Measurements from ENCODE around the gene GABRA4.

GABRA4 gene

GRCh38 chr4:46922205-46922604 is 71.2 kb downstream of the GABRA4 start:
- no peaks in the 10 kb centered on the region for H3K9me3 ChIP-seq (replicated peaks in 1 of 11)
- H3K4me3 ChIP-seq: no peak overlapping the region
- peak overlapping the region in 8 of 11 experiments; percentile 5 to 49 (median 43); a peak in 12 of 22 replicates for H3K4me2 ChIP-seq

DNA sequence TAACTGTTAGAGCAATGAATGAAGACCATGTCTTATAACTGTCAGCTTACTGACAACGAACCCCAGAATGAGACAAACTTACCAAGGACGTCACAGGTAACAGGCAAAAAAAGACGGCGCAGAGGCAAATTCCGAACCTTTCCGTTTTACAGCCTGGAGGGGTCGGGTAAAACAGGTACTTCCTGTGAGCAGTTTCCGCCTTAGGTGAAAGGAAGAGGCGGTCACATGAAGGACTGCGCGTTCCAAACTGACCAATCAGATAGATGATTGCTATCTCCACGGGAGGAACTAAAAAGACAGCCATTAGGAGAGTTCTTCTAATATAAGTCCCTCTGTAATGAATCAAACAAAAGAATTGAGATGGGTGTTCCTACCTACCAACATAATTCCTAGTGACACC is 84.3 kb downstream of the GABRA4 start, which contains the start of gene COX7B2:
Gene COX7B2, minus strand, starts transcription at position 168 of the 400 bp plus-strand sequence. CDS start 174,053 bp downstream, outside the sequence.
- no peaks in the 10 kb centered on the region for H3K36me3 ChIP-seq
- H3K9me3 ChIP-seq (replicated peaks in 1 of 11): peaks cover 0 to 6% (median 0%) of the 10 kb centered on the region in 11 experiments; a peak in 1 of 22 replicates
- no peaks in the 10 kb centered on the region for H3K4me1 ChIP-seq
- no peak within 1 kb of the TSS for H3K27ac ChIP-seq
- H3K4me3 ChIP-seq: no peak within 1 kb of the TSS
- TF ChIP-seq Cebpa-rat (IDR thresholded peaks at IDR 0.05): no peak
- no peaks in the 10 kb centered on the region for H3K27me3 ChIP-seq
- H4K20me1 ChIP-seq: no peaks in the 10 kb centered on the region
- H3K9ac ChIP-seq: no peak within 1 kb of the TSS
- H3K4me2 ChIP-seq: no peak within 1 kb of the TSS

More at GRCh38 chr4:46922205-46922604, 71.2 kb downstream of the GABRA4 start:
- H3K27ac ChIP-seq: no peak overlapping the region
- no peak overlapping the region for H3K9ac ChIP-seq
- H3K36me3 ChIP-seq: no peaks in the 10 kb centered on the region
- no peaks in the 10 kb centered on the region for H3K27me3 ChIP-seq
- no peaks in the 10 kb centered on the region for H4K20me1 ChIP-seq
- peaks cover 0 to 12% (median 6%) of the 10 kb centered on the region in 10 experiments; a peak in 11 of 20 replicates for H3K4me1 ChIP-seq
- no peak for TF ChIP-seq Cebpa-rat (IDR thresholded peaks at IDR 0.05)

DNA sequence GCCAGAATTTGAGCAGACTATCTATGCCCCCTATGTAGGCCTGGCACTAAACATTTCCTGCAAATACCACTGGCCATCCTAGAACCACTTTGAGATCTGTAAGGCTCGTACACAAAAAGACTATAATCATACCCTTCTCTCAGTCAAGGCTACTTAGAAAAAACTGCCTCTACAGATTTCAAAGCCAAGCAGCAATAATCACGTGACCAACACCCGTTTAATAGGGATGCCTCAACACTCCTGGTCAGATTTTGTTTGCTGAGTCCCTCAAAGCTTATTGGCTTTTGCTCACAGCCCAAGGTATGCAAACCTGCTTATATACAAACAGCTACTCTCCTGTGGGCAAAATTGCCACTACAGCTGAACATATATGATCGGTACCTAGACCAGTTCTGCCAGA is 85.2 kb downstream of the GABRA4 start:
- Histone ChIP-seq H3K9ac (no peak overlapping the region), H3K36me3 (no peaks in the 10 kb centered on the region), H3K4me3 (no peak overlapping the region), H3K4me1 (no peaks in the 10 kb centered on the region), H3K9me3 (replicated peaks in 1 of 11) (peaks cover 0 to 6% (median 0%) of the 10 kb centered on the region in 11 experiments; a peak in 1 of 22 replicates), H4K20me1 (no peaks in the 10 kb centered on the region), H3K27me3 (no peaks in the 10 kb centered on the region), H3K27ac (no peak overlapping the region), H3K4me2 (no peak overlapping the region)
- no peak for TF ChIP-seq Cebpa-rat (IDR thresholded peaks at IDR 0.05)

DNA sequence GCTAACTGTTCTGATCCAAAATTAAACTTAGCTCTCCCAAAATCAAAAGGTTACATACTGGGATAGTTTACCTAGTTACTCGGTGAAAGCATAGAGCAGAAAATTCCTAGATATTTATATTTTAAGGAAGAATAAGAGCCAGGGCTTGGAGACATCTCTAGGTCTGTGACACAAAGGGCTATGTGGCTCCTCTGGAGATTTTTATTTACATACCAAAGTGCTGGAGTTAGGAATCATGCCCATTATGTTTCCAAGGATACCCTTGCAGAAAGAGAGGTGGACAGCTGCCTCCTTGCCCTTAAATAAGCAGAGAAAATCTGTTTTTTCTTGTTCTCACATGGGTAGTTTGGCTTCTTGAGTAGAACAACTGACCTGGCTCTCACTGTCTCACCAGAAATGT is 93.3 kb downstream of the GABRA4 start:
- Histone ChIP-seq H3K9ac (no peak overlapping the region), H3K9me3 (replicated peaks in 1 of 11) (no peaks in the 10 kb centered on the region), H3K27ac (no peak overlapping the region), H4K20me1 (no peaks in the 10 kb centered on the region), H3K4me1 (peaks cover 0 to 3% (median 0%) of the 10 kb centered on the region in 10 experiments; a peak in 1 of 20 replicates), H3K27me3 (no peaks in the 10 kb centered on the region), H3K4me2 (no peak overlapping the region), H3K4me3 (no peak overlapping the region), H3K36me3 (no peaks in the 10 kb centered on the region)
- no peak for TF ChIP-seq Cebpa-rat (IDR thresholded peaks at IDR 0.05)

DNA sequence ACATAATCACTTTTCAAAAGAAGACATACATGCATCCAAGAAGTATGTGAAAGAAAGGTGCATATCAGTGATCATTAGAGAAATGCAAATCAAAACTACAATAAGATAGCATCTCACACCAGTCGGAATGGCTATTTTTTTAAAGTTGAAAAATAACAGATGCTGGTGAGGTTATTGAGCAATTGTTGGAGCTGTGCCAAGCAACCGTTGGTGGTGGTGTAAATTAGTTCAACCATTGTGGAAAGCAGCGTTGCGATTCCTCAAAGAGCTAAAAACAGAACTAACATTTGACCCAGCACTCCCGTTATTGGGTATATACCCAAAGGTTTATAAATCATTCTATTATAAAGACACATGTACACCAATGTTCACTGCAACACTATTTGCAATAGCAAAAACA is 98.6 kb downstream of the GABRA4 start:
- peak overlapping the region in 1 of 11 experiments; percentile 30; a peak in 1 of 22 replicates for H3K27ac ChIP-seq
- no peaks in the 10 kb centered on the region for H3K27me3 ChIP-seq
- H3K36me3 ChIP-seq: no peaks in the 10 kb centered on the region
- peaks cover 0 to 9% (median 3%) of the 10 kb centered on the region in 10 experiments; a peak in 7 of 20 replicates for H3K4me1 ChIP-seq
- peak overlapping the region in 5 of 11 experiments; percentile 15 to 52 (median 23); a peak in 8 of 22 replicates for H3K4me2 ChIP-seq
- H3K9ac ChIP-seq: no peak overlapping the region
- H4K20me1 ChIP-seq: no peaks in the 10 kb centered on the region
- peaks cover 0 to 14% (median 5%) of the 10 kb centered on the region in 11 experiments; a peak in 12 of 22 replicates for H3K9me3 ChIP-seq (replicated peaks in 1 of 11)
- TF ChIP-seq Cebpa-rat (IDR thresholded peaks at IDR 0.05): no peak; a peak in 1 of 22 replicates
- no peak overlapping the region for H3K4me3 ChIP-seq

DNA sequence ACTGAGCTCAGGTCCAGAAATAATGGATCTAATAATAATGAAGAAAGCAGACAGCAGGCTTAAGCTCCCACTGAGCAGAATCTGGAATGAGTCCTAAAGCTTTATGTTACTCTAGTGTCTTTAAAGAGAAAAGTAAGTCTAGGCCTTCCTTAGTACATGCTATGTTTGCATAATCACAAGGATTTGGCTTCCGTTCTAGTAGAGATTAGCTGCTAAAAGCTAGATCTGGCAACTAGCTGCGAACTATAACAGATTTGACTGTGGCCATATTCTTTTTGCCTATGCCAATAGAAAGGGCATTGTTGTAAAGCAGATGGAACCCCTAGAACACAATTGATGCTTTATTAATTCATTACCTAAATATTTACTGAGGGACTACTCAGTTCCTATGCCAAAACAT is 103.3 kb downstream of the GABRA4 start:
- Histone ChIP-seq H3K4me3 (no peak overlapping the region), H3K4me2 (no peak overlapping the region), H3K4me1 (peaks cover 0 to 19% (median 2%) of the 10 kb centered on the region in 10 experiments; a peak in 7 of 20 replicates), H3K27me3 (no peaks in the 10 kb centered on the region), H3K9me3 (replicated peaks in 1 of 11) (peaks cover 0 to 14% (median 5%) of the 10 kb centered on the region in 11 experiments; a peak in 12 of 22 replicates), H4K20me1 (no peaks in the 10 kb centered on the region), H3K27ac (no peak overlapping the region), H3K9ac (no peak overlapping the region), H3K36me3 (no peaks in the 10 kb centered on the region)
- no peak for TF ChIP-seq Cebpa-rat (IDR thresholded peaks at IDR 0.05)

DNA sequence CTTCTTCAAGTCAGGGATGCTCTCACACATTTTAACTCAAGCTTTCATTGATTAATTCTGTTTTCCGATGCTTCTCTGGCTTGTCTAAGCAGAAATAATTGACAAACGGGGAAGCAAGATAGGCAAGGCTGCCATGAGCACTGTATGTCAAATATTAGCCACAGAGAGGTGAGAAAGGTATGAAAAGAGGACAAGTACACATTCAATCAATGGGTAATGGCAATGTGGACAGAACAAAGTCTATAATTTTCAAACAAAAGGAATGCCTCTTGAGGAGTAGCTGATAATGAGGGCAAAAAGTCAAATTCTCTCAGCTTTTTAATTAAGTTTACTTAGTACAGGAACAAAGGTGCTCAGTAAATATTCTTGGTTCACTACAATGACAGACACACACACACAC is 104.0 kb downstream of the GABRA4 start:
- Histone ChIP-seq H3K9me3 (replicated peaks in 1 of 11) (peaks cover 0 to 14% (median 5%) of the 10 kb centered on the region in 11 experiments; a peak in 12 of 22 replicates), H3K27ac (no peak overlapping the region), H3K36me3 (no peaks in the 10 kb centered on the region), H3K4me3 (no peak overlapping the region), H4K20me1 (no peaks in the 10 kb centered on the region), H3K27me3 (no peaks in the 10 kb centered on the region), H3K4me2 (no peak overlapping the region), H3K9ac (no peak overlapping the region), H3K4me1 (peaks cover 0 to 13% (median 0%) of the 10 kb centered on the region in 10 experiments; a peak in 5 of 20 replicates)
- TF ChIP-seq Cebpa-rat (IDR thresholded peaks at IDR 0.05): no peak

GRCh38 chr4:46886711-46887110 is 106.7 kb downstream of the GABRA4 start:
- no peak overlapping the region for H3K9ac ChIP-seq

GRCh38 chr4:46878641-46879040 is 114.7 kb downstream of the GABRA4 start:
- H3K9ac ChIP-seq: no peak overlapping the region
- no peaks in the 10 kb centered on the region for H3K4me1 ChIP-seq
- TF ChIP-seq Cebpa-rat (IDR thresholded peaks at IDR 0.05): no peak
- H3K27me3 ChIP-seq: no peaks in the 10 kb centered on the region
- no peaks in the 10 kb centered on the region for H3K36me3 ChIP-seq
- no peak overlapping the region for H3K27ac ChIP-seq
- H3K4me3 ChIP-seq: no peak overlapping the region
- H3K9me3 ChIP-seq (replicated peaks in 1 of 11): no peaks in the 10 kb centered on the region
- no peaks in the 10 kb centered on the region for H4K20me1 ChIP-seq
- no peak overlapping the region for H3K4me2 ChIP-seq

More at GRCh38 chr4:46886711-46887110, 106.7 kb downstream of the GABRA4 start:
- H3K4me2 ChIP-seq: no peak overlapping the region
- H3K27me3 ChIP-seq: no peaks in the 10 kb centered on the region
- H3K4me3 ChIP-seq: no peak overlapping the region
- no peaks in the 10 kb centered on the region for H3K36me3 ChIP-seq
- peaks cover 0 to 12% (median 0%) of the 10 kb centered on the region in 10 experiments; a peak in 5 of 20 replicates for H3K4me1 ChIP-seq
- no peaks in the 10 kb centered on the region for H3K9me3 ChIP-seq (replicated peaks in 1 of 11)
- no peak overlapping the region for H3K27ac ChIP-seq
- TF ChIP-seq Cebpa-rat (IDR thresholded peaks at IDR 0.05): no peak
- no peaks in the 10 kb centered on the region for H4K20me1 ChIP-seq

- Histone ChIP-seq H3K36me3 (no peaks in the 10 kb centered on the region), H3K9ac (no peak overlapping the region), H3K4me1 (no peaks in the 10 kb centered on the region), H3K4me3 (no peak overlapping the region), H3K9me3 (replicated peaks in 1 of 11) (peaks cover 0 to 8% (median 0%) of the 10 kb centered on the region in 11 experiments; a peak in 2 of 22 replicates), H4K20me1 (no peaks in the 10 kb centered on the region), H3K27ac (no peak overlapping the region), H3K27me3 (no peaks in the 10 kb centered on the region), H3K4me2 (no peak overlapping the region)
- no peak for TF ChIP-seq Cebpa-rat (IDR thresholded peaks at IDR 0.05)
These were observed 118.6 kb downstream of the GABRA4 start for GRCh38 chr4:46874811-46875210.
